Measurements from ENCODE around the gene EPHB1.
"Not testable (repeated sequence)": the region's sequence is repeated elsewhere in the genome, so short reads cannot be mapped to it uniquely, and the experiment has no call there.

The EPHB1 gene

DNA sequence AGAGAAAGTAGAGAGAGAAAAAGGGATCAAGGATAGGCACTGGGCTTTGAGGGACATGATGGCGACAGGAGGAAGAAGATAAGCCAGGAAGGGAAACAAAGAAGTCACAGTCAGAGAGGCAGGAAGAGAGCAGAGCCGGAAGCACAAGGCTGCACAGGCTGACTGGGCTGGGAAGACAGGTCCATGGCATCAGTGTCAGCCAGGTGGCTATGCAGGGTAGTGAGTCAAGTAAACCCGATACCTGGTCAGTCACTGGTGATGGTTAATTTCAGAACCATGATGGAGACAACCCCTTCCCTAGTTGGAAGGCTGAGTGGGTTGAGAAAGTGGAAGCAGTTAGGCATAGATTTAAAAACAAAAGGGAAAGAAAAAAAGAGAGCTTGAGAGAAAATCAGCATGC, 203.8 kb downstream of the EPHB1 start:
- no peak overlapping the region for H3K27ac ChIP-seq
- no peaks in the 10 kb centered on the region for H3K9me3 ChIP-seq
- no peak overlapping the region for H3K4me3 ChIP-seq (ENCODE audit: low read depth in 1 of 2, low read length in 1 of 2)
- H3K4me1 ChIP-seq (ENCODE audit: control insufficient read depth in 1 of 2, insufficient read depth in 1 of 2, low read depth in 1 of 2, low read length in 1 of 2), result no peaks in the 10 kb centered on the region
- no peaks in the 10 kb centered on the region for H3K36me3 ChIP-seq
- TF ChIP-seq, protein P1, sequence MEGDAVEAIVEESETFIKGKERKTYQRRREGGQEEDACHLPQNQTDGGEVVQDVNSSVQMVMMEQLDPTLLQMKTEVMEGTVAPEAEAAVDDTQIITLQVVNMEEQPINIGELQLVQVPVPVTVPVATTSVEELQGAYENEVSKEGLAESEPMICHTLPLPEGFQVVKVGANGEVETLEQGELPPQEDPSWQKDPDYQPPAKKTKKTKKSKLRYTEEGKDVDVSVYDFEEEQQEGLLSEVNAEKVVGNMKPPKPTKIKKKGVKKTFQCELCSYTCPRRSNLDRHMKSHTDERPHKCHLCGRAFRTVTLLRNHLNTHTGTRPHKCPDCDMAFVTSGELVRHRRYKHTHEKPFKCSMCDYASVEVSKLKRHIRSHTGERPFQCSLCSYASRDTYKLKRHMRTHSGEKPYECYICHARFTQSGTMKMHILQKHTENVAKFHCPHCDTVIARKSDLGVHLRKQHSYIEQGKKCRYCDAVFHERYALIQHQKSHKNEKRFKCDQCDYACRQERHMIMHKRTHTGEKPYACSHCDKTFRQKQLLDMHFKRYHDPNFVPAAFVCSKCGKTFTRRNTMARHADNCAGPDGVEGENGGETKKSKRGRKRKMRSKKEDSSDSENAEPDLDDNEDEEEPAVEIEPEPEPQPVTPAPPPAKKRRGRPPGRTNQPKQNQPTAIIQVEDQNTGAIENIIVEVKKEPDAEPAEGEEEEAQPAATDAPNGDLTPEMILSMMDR (IDR thresholded peaks at IDR 0.05), result no peak
- no peaks in the 10 kb centered on the region for H3K27me3 ChIP-seq

DNA sequence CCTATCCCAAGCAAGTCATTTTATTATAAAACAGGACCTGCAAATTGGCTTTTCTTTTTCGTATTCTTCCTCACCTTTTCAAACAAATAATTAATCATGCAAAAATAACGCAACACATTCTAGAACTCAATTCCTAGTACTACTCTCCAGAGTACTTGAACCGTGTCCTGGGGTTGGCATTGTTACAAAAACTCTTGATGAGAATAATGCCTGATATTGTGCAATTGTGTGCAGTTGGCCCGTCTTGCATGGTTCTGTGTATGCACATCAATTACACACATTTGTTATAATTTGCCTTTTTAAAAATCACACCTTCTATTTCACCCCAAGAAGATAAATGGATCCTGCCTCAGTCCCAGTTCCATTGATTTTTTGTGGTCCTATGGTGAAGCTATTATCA, 205.4 kb downstream of the EPHB1 start:
- Histone ChIP-seq H3K4me1 (ENCODE audit: control insufficient read depth in 1 of 2, insufficient read depth in 1 of 2, low read depth in 1 of 2, low read length in 1 of 2) (no peaks in the 10 kb centered on the region), H3K36me3 (no peaks in the 10 kb centered on the region), H3K27ac (no peak overlapping the region), H3K4me3 (ENCODE audit: low read depth in 1 of 2, low read length in 1 of 2) (no peak overlapping the region), H3K27me3 (no peaks in the 10 kb centered on the region), H3K9me3 (no peaks in the 10 kb centered on the region)
- TF ChIP-seq, protein P1 (IDR thresholded peaks at IDR 0.05), result no peak

DNA sequence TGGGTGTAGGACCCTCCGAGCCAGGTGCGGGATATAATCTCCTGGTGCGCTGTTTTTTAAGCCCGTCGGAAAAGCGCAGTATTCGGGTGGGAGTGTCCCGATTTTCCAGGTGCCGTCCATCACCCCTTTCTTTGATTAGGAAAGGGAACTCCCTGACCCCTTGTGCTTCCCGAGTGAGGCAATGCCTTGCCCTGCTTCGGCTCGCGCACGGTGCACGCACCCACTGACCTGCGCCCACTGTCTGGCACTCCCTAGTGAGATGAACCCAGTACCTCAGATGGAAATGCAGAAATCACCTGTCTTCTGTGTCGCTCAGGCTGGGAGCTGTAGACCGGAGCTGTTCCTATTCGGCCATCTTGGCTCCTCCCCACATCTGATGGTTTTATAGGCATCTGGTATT, 210.6 kb downstream of the EPHB1 start:
- H3K9me3 ChIP-seq; H3K27ac ChIP-seq; H3K4me3 ChIP-seq (ENCODE audit: low read depth in 1 of 2, low read length in 1 of 2); H3K27me3 ChIP-seq; H3K36me3 ChIP-seq; H3K4me1 ChIP-seq (ENCODE audit: control insufficient read depth in 1 of 2, insufficient read depth in 1 of 2, low read depth in 1 of 2, low read length in 1 of 2): not testable (repeated sequence)

DNA sequence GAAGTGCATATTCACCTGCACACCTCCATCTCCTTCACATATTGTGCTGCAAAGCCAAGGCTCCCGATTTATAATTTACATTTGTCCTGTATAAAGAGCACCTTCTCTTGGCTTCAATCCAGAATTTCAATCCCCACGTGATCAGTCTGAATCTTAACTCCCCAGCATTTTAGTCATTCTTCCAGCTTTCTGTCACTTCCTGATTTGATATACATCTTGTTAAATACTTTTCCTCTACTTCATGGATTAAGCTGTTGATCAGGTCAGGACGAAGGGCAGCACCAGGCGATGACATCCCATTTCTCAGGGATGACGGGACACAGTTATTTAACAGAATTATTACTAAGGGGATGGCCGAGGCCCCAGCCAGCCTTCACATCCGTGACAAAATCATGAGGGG, 212.5 kb downstream of the EPHB1 start:
- H3K36me3 ChIP-seq, result no peaks in the 10 kb centered on the region
- H3K27me3 ChIP-seq, result no peaks in the 10 kb centered on the region
- H3K4me3 ChIP-seq (ENCODE audit: low read depth in 1 of 2, low read length in 1 of 2), result no peak overlapping the region
- no peaks in the 10 kb centered on the region for H3K4me1 ChIP-seq (ENCODE audit: control insufficient read depth in 1 of 2, insufficient read depth in 1 of 2, low read depth in 1 of 2, low read length in 1 of 2)
- TF ChIP-seq, protein P1 (IDR thresholded peaks at IDR 0.05), result no peak
- no peaks in the 10 kb centered on the region for H3K9me3 ChIP-seq
- no peak overlapping the region for H3K27ac ChIP-seq

DNA sequence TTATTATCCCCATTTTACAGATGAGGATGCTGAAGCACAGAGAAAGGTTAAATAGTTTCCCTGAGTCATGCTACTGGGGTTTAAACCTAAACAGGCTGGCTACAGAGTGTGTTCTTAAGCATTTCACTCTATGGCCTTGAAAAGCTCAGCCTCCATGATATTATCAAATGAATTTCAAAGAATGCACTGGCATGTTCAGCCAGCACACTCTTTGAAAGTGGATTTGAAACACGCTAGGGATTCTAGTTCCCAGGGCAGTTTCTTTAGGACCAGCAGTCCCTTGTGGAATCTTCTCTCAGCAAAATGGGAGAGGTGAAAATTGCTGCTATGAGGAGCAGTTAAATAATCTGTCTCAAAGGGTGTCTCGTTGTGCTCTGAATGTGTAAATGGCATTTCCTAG, 213.3 kb downstream of the EPHB1 start:
- H3K9me3 ChIP-seq, result no peaks in the 10 kb centered on the region
- TF ChIP-seq, protein P1 (IDR thresholded peaks at IDR 0.05), result no peak
- H3K27ac ChIP-seq, result no peak overlapping the region
- no peak overlapping the region for H3K4me3 ChIP-seq (ENCODE audit: low read depth in 1 of 2, low read length in 1 of 2)
- no peaks in the 10 kb centered on the region for H3K27me3 ChIP-seq
- H3K36me3 ChIP-seq, result no peaks in the 10 kb centered on the region
- no peaks in the 10 kb centered on the region for H3K4me1 ChIP-seq (ENCODE audit: control insufficient read depth in 1 of 2, insufficient read depth in 1 of 2, low read depth in 1 of 2, low read length in 1 of 2)

DNA sequence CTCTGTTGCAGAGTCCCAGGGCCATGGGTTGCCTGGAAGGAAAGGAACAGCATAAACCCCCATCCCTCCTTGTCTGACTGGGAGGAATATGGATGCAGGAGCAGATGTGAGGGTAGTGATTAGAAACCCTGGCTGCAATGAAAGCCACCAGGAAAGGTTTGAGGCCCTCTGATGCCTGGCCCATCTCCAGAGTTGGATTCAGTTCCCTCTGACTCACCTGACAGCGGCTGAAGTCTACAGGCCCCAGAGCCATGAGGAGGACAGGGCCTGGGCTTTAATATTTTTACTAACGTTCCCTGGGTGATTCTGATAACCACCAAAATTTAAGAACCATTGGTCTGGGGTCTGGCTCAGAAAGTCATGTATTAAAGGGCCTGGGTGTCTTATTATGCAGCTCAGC, 214.0 kb downstream of the EPHB1 start:
- H3K9me3 ChIP-seq, result no peaks in the 10 kb centered on the region
- H3K4me3 ChIP-seq (ENCODE audit: low read depth in 1 of 2, low read length in 1 of 2), result no peak overlapping the region
- no peak overlapping the region for H3K27ac ChIP-seq
- TF ChIP-seq, protein P1 (IDR thresholded peaks at IDR 0.05), result no peak
- H3K36me3 ChIP-seq, result no peaks in the 10 kb centered on the region
- H3K4me1 ChIP-seq (ENCODE audit: control insufficient read depth in 1 of 2, insufficient read depth in 1 of 2, low read depth in 1 of 2, low read length in 1 of 2), result no peaks in the 10 kb centered on the region
- H3K27me3 ChIP-seq, result no peaks in the 10 kb centered on the region

Measured in neutrophil (primary cell).